Embryonic facial prominence (tissue), 1 donor: ENCODE data around the gene CDC20.

ENCODE experiments used
- DNase-seq: peaks from one replicate; pipeline ENCODE4 v3.0.0-alpha.2; 2016; ENCODE audit errors: extremely low spot score

The CDC20 gene

GRCh38 chr1:43358746-43359693 lies at the start of gene CDC20:
Gene CDC20 (plus strand): TSS chr1:43358981. CDS start chr1:43359216, 235 bp downstream.
- DNase-seq: peak; percentile 95

DNA sequence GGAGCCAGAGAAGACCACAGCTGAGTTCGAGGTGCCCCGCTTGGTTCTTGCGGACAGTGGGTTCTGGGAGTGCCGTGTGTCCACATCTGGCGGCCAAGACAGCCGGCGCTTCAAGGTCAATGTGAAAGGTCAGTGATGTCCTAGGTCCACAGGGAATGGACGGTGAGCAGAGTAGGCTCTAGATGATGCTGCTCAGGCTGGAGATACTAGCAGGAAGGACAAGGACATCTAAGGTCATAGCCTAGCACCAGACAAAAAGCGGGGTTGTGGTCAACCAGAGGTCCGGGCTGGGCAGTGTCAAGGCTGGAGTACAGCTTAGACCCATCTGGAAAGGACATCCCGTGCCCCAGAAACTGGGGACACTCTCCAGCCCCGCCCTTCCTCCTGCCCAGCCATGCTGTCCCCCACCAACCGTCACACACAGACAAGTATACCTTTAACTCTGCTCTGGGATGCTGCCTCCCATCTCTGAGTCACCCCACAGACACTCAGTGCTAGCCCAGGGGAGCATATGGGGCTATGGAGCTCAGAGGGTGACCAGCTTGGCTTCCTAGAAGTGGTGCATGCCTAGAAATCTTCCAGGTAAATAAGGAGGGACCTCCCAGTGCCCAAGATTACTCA lies 49.3 kb upstream of the CDC20 start:
- DNase-seq: no peak

- no peak for DNase-seq
Observed at GRCh38 chr1:43311521-43311920, 47.3 kb upstream of the CDC20 start.

DNA sequence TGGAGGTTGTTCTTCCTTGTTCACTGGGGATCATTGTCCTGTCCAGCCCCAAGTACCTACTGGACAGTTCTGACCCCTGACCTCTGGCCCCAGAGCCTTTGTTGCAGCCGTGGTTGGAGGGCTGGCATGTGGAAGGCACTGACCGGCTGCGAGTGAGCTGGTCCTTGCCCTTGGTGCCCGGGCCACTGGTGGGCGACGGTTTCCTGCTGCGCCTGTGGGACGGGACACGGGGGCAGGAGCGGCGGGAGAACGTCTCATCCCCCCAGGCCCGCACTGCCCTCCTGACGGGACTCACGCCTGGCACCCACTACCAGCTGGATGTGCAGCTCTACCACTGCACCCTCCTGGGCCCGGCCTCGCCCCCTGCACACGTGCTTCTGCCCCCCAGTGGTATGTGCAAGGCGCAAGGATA lies 46.6 kb upstream of the CDC20 start:
- no peak for DNase-seq

GRCh38 chr1:43312663-43313515 lies 45.9 kb upstream of the CDC20 start:
- no peak for DNase-seq

DNA sequence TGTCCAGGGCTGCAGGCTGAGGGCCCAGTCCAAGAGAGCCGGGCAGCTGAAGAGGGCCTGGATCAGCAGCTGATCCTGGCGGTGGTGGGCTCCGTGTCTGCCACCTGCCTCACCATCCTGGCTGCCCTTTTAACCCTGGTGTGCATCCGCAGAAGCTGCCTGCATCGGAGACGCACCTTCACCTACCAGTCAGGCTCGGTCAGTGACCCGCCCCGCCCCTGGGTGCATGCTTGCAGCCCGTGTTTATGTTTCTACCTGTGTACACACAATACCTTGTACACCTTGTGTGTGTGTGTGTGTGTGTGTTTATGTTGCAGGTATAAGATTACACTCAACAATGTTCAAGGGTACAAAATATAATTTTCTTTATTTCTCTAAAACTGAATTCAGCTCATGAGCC lies 45.0 kb upstream of the CDC20 start:
- DNase-seq: no peak

GRCh38 chr1:43314233-43314632 lies 44.5 kb upstream of the CDC20 start:
- no peak for DNase-seq

DNA sequence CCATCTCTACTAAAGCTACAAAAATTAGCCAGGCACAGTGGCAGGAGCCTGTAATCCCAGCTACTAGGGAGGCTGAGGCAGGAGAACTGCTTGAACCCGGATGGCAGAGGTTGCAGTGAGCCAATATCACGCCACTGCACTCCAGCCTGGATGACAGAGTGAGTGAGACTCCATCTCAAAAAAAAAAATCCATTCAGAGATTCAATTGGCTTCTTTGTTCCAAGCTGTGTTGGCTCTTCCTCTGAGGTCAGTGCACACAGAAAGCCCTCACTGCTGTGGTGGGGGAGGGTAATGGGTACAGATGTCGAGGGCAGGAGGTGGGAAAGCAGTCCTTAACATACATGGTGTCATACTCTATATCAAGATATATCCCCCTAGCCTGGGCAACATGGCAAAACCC lies 43.3 kb upstream of the CDC20 start:
- no peak for DNase-seq

- no peak for DNase-seq
Observed at GRCh38 chr1:43315963-43316737, 42.6 kb upstream of the CDC20 start.

DNA sequence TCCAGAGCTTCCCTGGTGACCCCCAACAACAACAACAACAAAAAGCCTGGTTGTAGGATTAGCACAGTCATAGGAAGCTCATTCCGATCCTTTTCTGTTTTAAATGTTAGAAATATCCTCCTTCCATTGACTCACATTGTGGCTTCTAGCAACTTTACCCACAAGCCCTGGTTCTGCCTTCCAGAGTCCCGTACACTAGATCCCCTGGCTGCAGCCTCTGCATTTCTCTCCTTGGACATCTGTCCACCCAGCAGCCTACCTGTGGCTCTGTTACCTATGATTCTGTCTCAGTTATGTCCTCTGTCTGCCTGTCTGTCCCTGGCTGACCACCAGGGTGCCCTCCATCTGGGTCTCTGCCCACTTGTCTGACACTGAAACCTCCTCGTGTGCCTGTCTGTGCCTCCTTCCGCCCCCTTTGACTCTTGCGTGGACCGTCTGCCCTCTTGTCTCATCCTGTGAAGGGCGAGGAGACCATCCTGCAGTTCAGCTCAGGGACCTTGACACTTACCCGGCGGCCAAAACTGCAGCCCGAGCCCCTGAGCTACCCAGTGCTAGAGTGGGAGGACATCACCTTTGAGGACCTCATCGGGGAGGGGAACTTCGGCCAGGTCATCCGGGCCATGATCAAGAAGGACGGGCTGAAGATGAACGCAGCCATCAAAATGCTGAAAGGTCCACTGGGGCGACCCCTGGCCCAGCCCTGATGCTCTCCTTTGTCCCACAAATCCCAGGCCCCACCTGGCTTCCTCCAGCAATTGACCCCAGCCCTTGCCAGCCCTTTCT lies 41.9 kb upstream of the CDC20 start:
- DNase-seq: no peak

- DNase-seq: no peak
Observed at GRCh38 chr1:43317817-43318471, 40.8 kb upstream of the CDC20 start.

GRCh38 chr1:43318831-43319230 lies 40.0 kb upstream of the CDC20 start:
- DNase-seq: no peak

- DNase-seq: no peak
Observed at GRCh38 chr1:43319288-43319687, 39.5 kb upstream of the CDC20 start.

GRCh38 chr1:43319766-43320165 lies 39.0 kb upstream of the CDC20 start:
- no peak for DNase-seq

DNA sequence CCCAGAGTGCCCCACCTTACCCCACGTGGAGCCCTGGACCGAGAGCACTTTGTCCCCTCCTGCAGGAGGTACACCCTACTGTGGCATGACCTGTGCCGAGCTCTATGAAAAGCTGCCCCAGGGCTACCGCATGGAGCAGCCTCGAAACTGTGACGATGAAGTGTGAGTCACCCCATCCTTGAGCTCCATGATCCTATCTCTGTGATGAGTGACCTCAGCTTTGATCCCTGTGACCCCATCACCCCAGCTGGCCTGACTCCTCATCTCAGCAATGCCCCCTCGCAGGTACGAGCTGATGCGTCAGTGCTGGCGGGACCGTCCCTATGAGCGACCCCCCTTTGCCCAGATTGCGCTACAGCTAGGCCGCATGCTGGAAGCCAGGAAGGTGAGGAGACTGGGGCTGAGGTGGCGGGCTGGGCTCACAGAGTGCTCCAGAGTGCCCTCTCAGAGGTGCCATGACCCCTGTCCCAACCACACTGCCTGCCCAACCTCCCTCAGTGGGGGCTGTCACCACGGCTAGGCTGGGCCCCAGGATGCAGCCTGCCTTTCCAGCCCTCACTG lies 37.4 kb upstream of the CDC20 start:
- no peak for DNase-seq

DNA sequence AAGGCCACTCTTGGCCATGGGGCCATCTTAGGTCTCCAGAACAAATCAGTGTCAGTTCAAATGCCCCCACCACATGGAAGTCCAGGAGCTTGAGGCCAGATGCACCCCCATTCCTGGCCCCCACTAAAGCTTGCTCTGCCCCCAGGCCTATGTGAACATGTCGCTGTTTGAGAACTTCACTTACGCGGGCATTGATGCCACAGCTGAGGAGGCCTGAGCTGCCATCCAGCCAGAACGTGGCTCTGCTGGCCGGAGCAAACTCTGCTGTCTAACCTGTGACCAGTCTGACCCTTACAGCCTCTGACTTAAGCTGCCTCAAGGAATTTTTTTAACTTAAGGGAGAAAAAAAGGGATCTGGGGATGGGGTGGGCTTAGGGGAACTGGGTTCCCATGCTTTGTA lies 36.3 kb upstream of the CDC20 start:
- DNase-seq: no peak

- DNase-seq: no peak
Observed at GRCh38 chr1:43324810-43325209, 34.0 kb upstream of the CDC20 start.

- DNase-seq: no peak
Observed at GRCh38 chr1:43325381-43325780, 33.4 kb upstream of the CDC20 start.

DNA sequence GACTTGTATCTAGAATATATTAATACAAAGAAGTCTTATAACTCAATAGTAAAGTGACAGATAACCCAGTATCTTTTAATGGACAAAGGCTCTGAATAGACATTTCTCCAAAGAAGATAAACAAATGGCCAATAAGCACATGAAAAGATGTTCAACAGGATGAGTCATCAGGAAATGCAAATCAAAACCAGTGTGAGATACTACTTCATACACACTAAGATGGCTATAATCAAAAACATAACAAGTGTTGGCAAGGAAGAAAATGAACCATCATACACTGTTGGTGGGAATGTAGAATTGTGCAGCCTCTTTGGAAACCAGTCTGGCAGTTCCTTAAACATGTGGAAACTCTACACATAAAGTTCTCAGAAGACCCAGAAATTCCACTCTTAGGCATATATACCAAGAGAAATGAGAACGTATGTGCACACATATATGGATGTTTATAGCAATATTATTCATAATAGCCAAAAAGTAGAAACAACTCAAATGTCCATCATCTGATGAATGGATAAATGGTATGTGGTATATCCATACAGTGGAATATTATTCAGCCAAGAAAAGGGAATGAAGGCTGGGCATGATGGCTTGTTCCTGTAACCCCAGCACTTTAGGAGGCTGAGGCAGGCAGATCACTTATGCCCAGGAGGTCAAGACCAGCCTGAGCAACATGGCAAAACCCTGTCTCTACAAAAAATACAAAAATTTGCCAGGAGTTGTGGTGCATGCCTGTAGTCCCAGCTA lies 31.1 kb upstream of the CDC20 start:
- no peak for DNase-seq
